IPS-18c (cell line): ENCODE results near the gene ATXN7L1.
"Not testable (repeated sequence)": the region's sequence is repeated elsewhere in the genome, so short reads cannot be mapped to it uniquely, and the experiment has no call there.

Experiments
- H3K4me3 ChIP-seq: 2 replicates; pipeline ENCODE4 v1.7.0; 2013; ENCODE audit warnings: low read depth, mild to moderate bottlenecking, low read length, moderate library complexity; ENCODE audit not compliant: insufficient read depth
- H3K9me3 ChIP-seq: one replicate; pipeline ENCODE4 v1.6.1; 2013; ENCODE audit warnings: mild to moderate bottlenecking, low read length, moderate library complexity; ENCODE audit not compliant: control insufficient read depth, insufficient read depth

Gene ATXN7L1

DNA sequence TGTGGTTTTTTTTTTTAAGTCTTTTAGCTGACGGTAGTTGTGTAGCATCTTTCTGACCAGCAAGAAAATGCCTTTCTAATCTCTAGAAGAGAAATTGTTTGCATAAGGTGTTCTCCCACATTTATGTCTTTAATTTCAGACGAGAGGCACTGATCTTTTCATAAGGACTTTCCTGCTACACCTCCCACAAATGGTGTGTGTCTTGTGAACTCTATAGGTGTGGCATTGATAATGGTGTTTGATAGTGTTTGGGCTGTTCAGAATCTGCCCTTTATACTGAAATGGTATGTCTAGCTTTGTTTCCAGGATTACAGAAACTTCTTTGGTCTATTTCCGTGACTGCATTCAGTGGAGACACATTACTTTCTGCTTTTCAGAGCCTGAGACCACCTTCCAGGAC, 21.6 kb upstream of the ATXN7L1 start:
- H3K4me3 ChIP-seq = no peak overlapping the region
- H3K9me3 ChIP-seq = no peaks in the 10 kb centered on the region

GRCh38 chr7:105896407-105896911, 20.1 kb upstream of the ATXN7L1 start:
- Histone ChIP-seq H3K4me3 (no peak overlapping the region), H3K9me3 (no peaks in the 10 kb centered on the region)

DNA sequence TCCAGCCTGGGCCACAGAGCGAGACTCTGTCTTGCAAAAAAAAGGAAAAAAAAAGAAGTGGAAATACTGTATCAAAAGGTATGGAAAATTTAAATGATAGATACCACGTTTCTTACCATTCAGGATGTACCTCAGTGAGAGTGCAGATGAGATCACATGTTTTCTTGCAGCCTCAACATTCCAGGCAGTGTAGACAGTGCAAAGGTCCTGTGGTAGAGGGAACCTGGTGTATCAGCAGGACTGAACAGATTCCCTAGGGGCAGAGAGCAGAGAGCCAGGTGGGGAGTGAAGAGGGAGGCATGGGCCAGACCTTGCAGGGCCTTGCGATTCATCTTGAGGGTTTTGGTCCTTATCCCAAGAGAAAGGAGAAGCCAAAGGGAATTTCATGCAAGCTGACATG, 17.7 kb upstream of the ATXN7L1 start:
- Histone ChIP-seq H3K4me3 (no peak overlapping the region), H3K9me3 (no peaks in the 10 kb centered on the region)

DNA sequence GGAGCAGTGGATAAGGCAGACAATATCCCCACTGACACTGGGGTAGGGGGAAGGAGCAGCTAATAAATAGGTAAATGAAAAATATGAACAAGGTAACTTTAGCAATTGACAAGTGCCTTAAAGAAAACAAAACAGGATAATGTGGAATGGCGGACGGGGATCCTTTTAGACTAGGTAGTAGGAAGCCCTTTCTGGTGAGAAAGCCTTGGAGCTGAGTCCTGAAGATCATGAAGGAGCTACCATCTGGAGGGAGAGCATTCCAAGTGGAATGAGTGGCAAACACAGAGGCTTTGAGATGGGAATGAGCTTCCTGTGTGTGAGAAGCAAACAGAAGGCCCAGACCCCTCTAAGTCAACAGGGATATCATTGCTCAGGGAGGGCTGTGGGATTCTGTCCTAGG, 16.0 kb upstream of the ATXN7L1 start:
- H3K4me3 ChIP-seq = peak overlapping the region; percentile 9; the same call in 1 of the 2 replicates
- no peaks in the 10 kb centered on the region for H3K9me3 ChIP-seq

GRCh38 chr7:105890290-105890997, 14.0 kb upstream of the ATXN7L1 start:
- H3K9me3 ChIP-seq = no peaks in the 10 kb centered on the region
- no peak overlapping the region for H3K4me3 ChIP-seq

DNA sequence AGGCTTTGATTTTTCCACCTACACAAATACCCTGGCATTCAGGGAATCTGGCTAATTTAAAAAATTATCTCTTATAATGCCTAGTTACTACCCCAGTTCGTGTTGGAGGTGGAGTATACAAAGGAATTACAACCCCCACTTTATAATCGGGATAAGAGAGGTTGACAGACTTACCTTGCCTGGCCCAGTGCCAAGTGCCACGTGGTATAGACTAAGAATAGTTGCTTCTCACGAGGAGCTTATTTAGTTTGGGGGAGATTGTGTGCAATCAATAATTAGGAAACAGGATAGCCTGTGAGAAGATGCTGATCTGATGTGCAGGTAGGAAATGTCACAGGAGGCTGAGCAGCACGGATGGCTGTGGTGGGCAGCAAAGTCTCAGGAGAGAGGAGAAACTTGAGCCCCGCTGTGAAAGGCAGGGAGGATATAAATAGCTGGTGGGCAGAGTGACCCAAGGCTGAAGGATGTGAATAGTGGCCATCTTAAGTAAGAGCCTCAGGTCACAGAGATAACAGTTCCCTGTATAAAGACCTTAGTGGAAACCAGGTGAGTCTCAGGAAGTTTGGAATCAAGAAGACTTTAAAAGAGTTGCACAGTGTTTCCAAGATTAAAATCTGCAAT, 11.3 kb upstream of the ATXN7L1 start:
- no peaks in the 10 kb centered on the region for H3K9me3 ChIP-seq

DNA sequence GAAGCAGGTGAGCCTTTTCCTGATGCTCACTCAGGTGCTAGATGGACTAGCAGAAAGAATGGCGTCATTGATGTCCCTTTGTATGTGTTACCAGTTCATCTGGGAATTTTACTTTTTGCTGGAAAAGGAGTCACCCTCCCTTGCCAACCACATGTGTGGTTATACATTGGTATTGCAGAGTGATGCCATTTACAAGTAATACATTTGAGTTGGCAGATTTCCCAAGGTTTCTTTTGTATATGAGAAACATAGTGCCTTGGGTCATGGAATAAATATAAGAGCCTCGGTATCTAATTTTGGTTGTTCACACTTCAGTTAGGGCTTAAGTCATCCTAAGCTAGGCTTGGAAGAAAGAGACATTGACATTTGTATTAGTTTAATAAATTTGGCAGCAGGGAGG, 10.4 kb upstream of the ATXN7L1 start:
- no peak overlapping the region for H3K4me3 ChIP-seq

More for the DNA sequence above, 11.3 kb upstream of the ATXN7L1 start:
- no peak overlapping the region for H3K4me3 ChIP-seq

DNA sequence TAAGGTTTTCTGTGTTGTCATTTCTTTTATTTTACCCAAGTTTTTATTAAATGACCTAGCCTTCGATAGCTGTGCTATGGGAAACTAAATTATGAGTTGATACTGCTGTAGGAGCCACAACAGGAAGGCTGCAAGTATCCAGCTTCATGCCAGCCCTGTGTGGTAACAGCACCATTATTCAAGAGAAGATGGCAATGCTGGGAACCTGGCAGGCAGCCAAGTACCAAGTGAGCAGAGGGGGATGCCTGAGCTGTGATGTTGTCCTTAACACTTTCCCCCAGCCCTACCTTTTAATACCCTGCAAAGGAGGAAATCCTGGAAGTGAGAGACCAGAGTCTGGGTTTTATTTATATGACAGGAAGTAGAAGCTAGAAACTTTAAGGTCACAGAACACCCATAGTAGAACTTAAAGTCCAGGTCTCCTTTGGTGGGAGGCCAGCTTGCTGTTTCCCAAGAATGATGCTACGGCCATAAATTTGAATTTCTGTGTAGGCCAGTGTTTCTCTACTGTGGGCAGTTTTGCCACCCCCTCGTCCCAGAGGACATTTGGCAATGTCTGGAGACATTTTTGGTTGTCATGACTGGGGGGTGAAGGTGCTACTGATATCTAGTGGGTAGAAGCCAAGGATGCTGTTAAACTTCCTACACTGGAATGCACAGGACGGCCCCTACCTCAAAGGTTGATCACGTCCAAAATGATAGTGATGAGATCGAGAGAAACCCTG, 9.2 kb upstream of the ATXN7L1 start:
- Histone ChIP-seq H3K4me3 (no peak overlapping the region), H3K9me3 (no peaks in the 10 kb centered on the region)

More for the DNA sequence above, 10.4 kb upstream of the ATXN7L1 start:
- H3K9me3 ChIP-seq = no peaks in the 10 kb centered on the region

DNA sequence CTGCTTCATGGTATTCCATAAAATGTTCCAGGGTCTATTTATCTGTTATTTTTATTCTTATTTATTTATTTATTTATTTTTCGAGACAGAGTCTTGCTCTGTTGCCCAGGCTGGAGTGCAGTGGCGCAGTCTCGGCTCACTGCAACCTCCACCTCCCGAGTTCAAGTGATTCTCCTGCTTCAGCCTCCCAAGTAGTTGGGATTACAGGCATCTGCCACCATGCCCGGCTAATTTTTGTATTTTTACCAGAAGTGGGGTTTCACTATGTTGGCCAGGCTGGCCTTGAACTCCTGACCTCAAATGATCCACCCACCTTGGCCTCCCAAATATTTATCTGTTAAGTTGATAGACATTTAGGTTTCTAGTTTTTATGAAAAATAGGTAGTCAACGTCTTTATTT, 6.8 kb upstream of the ATXN7L1 start:
- not testable (repeated sequence) for H3K4me3 ChIP-seq, H3K9me3 ChIP-seq

- no peaks in the 10 kb centered on the region for H3K9me3 ChIP-seq
Measured at GRCh38 chr7:105881439-105881838, 5.0 kb upstream of the ATXN7L1 start.

DNA sequence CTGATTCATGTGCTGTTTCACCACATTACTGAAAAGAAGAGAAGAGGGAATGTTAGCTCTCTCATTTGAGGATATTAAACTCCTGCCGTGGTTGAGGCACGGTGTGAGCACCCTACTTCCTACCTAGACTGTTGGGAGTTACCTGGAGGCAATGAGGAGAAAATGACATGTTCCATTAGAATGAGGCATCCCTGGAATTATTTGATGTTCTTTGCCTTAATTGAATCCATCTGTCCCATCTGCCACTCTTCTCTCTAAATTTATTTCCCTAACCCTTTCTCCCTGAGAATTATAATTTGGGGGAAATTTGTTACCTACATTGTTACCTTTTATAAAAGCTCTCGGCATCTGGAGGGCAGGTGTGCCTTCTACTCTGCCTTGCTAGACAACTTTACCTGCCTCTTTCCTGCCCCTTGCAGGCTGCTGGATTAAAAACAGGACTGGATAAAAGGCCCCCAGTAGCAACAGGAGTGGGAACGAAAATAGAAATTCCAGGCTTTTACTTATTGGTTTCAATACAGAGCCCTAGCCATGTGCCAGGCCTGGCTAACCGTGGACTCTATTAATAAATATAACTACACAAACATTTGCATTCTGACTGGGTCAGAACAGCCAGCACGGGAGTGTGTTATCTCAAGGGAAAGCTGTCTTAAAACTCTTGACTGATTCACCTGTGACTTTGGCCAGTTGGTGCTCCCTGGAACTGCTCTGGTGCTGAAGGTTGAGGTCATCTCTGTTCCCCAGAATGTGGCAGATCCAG, 4.4 kb upstream of the ATXN7L1 start:
- Histone ChIP-seq H3K9me3 (no peaks in the 10 kb centered on the region), H3K4me3 (no peak overlapping the region)

More at GRCh38 chr7:105881439-105881838, 5.0 kb upstream of the ATXN7L1 start:
- no peak overlapping the region for H3K4me3 ChIP-seq

GRCh38 chr7:105879782-105880181, 3.4 kb upstream of the ATXN7L1 start:
- Histone ChIP-seq H3K9me3 (no peaks in the 10 kb centered on the region), H3K4me3 (no peak overlapping the region)

- H3K4me3 ChIP-seq = no peak overlapping the region
- no peaks in the 10 kb centered on the region for H3K9me3 ChIP-seq
Measured at GRCh38 chr7:105878746-105879605, 2.6 kb upstream of the ATXN7L1 start.

GRCh38 chr7:105877736-105878135, 1.3 kb upstream of the ATXN7L1 start:
- Histone ChIP-seq H3K9me3 (no peaks in the 10 kb centered on the region), H3K4me3 (peak overlapping the region; percentile 51; the same call in 1 of the 2 replicates)

GRCh38 chr7:105876964-105877601, 684 bp upstream of the ATXN7L1 start:
- H3K4me3 ChIP-seq = peak overlapping the region; percentile 51
- H3K9me3 ChIP-seq = no peaks in the 10 kb centered on the region

DNA sequence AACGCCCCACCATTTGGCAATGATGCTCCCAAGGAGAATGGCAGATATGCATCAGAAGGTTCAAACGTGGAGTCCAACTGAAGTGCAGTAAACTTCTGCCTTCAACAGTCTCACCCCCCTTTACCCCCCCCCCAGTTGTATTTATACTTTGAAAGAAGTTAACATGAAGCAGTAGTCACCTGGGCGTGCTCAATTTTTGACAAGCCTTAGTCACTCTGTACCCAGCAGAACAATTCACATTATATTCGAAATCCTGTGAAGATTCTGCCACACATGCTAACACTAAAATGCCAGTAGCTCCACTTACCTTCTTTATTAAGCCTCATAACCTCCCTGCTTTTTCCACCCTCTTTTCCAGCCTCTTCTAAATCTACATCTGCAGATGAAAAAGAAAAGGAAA, 894 bp downstream of the ATXN7L1 start:
- Histone ChIP-seq H3K4me3 (peak overlapping the region; percentile 81), H3K9me3 (no peaks in the 10 kb centered on the region)
